Mammary epithelial cell (primary cell): Measurements from ENCODE around the gene CAPN11.

Experiments
- CTCF ChIP-seq, 2 donors: IDR thresholded peaks in 1 of 2; conservative IDR thresholded peaks in 1 of 2; 2 replicates each; pipeline ENCODE4 v1.5.1; 2011 to 2012; ENCODE audit warnings: inconsistent platforms in 2 of 2, low read length in 2 of 2, mild to moderate bottlenecking in 2 of 2, control low read depth in 1 of 2, low read depth in 1 of 2; ENCODE audit not compliant: insufficient read depth in 1 of 2; ENCODE audit errors: extremely low read depth in 1 of 2
- EZH2 ChIP-seq: IDR thresholded peaks from 2 replicates; pipeline ENCODE4 v1.6.1; 2012; ENCODE audit warnings: low read length, inconsistent platforms, borderline replicate concordance

GRCh38 chr6:44135173-44135758, 23.4 kb upstream of the CAPN11 start:
- TF ChIP-seq CTCF (conservative IDR thresholded peaks at IDR 0.05 in 1 of 2, IDR thresholded peaks at IDR 0.05 in 1 of 2; ENCODE audit: extremely low read depth in 1 of 2, insufficient read depth in 1 of 2, low read depth in 1 of 2, low read length in 2 of 2) (no peak), EZH2 (no peak)
